A673 (cell line): ENCODE measurements around the gene PHC2.

ENCODE experiments used
- EZH2 ChIP-seq: fragments of 200-600 bp; sonication (generic); IDR thresholded peaks from 2 replicates; pipeline ENCODE4 v1.6.1; 2017; ENCODE audit warnings: borderline replicate concordance, low read depth, mild to moderate bottlenecking, mixed read lengths, antibody characterized with exemption, low read length; ENCODE audit not compliant: poor library complexity, severe bottlenecking
- TF ChIP-seq, protein P1 (sequence below): fragments of 300-800, 200-600 bp; sonication (generic); conservative IDR thresholded peaks from 2 replicates; pipeline ENCODE4 v1.5.1; 2017; ENCODE audit warnings: low read depth, mild to moderate bottlenecking, antibody characterized with exemption, low read length, moderate library complexity, mixed read lengths

DNA sequence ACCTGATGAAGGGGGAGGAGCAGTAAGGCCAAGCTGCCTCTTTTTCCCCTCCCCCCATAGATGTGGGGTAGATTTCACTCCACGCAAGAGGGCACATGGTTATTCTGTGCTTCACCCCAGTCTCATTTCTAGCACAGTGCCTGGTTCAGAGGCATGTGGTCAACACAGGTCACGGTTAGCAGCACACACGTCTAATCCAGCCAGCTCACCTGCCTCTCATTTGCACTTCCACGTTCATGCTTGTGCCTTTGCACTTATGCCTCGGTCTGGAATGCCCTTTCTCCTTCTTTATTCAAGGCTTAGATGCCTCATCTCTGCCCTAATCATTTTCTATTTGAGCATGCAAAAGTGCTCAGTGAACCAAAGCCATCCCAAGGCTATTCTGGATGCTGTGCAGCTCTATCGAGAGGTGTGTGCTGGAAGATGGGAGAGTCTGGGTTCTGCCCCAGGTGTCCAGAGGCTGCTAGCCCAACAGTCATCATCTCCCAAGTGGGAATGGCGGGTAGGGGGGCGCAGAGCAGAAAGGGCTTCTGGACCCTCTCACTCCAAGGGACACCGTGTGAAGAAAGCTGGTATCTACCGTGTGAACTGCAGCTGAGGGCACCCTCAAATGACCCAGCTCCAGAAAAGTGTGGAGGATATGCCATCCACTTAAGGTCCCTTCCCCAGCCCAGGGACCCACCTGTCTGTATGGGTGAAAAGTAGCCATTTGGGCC, 107.9 kb downstream of the PHC2 start:
- TF ChIP-seq EZH2 = no peak
- TF ChIP-seq, protein P1, sequence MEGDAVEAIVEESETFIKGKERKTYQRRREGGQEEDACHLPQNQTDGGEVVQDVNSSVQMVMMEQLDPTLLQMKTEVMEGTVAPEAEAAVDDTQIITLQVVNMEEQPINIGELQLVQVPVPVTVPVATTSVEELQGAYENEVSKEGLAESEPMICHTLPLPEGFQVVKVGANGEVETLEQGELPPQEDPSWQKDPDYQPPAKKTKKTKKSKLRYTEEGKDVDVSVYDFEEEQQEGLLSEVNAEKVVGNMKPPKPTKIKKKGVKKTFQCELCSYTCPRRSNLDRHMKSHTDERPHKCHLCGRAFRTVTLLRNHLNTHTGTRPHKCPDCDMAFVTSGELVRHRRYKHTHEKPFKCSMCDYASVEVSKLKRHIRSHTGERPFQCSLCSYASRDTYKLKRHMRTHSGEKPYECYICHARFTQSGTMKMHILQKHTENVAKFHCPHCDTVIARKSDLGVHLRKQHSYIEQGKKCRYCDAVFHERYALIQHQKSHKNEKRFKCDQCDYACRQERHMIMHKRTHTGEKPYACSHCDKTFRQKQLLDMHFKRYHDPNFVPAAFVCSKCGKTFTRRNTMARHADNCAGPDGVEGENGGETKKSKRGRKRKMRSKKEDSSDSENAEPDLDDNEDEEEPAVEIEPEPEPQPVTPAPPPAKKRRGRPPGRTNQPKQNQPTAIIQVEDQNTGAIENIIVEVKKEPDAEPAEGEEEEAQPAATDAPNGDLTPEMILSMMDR = no peak
